ENCODE measurements around the gene ANGEL2. TPM values are rescaled to one million over a fixed set of nuclear protein-coding genes. Genes with fewer than 3 reads are reported as not detected.

Gene ANGEL2
- total RNA-seq, 2 experiments from 2014 or later, result 40.1 to 42.7 TPM

DNA sequence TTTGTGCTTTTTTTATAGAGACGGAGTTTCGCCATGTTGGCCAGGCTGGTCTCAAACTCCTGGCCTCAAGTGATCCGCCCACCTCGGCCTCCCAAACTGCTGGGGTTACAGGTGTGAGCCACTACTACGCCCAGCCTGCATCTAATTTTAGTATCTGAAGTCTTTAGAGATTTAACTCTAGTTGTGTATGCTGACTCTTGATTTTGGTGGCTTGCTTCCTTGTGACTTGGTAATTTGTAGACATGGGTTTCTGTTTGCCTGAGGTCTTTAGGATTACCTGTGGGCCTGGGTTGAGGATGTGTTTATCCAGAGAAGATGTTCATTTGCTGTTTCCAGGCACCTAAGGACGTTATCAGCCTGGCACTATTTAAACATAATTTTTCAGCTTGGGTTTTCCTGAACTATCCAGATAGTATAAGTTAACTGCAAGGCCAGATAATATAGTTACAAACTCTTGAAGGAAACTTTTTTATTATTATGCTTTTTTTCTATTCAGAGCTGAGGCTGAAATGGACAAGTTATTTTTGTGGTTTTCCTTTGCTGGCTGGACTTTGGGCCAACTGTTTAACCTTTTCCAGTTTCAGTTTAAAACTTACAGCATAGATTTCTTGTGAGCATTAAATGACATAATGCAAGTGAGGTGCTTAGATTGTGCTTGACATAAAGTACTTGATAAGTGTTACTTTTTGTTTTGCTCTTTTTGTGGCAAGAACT lies 72.8 kb downstream of the ANGEL2 start:
- Histone ChIP-seq H3K36me3 (ENCODE audit: insufficient read depth, low read length) (no peaks in the 10 kb centered on the region), H3K9me3 (ENCODE audit: low read length) (no peaks in the 10 kb centered on the region; the same call in 1 of the 2 replicates), H3K4me2 (ENCODE audit: low read length) (peak overlapping the region; percentile 92), H3K79me2 (ENCODE audit: insufficient read depth, low read depth, low read length) (no peaks in the 10 kb centered on the region), H4K20me1 (ENCODE audit: insufficient read depth, low read length) (no peaks in the 10 kb centered on the region), H2AFZ (ENCODE audit: low read length) (peak overlapping the region; percentile 47; the same call in 1 of the 2 replicates), H3K9me2 (ENCODE audit: insufficient read depth, low read length) (no peaks in the 10 kb centered on the region), H3K27ac (ENCODE audit: low read depth, low read length, poor library complexity, severe bottlenecking) (peak overlapping the region; percentile 93), H3K4me3 (ENCODE audit: low read depth, low read length, poor library complexity, severe bottlenecking) (peak overlapping the region; percentile 24), H3K4me1 (ENCODE audit: insufficient read depth, low read length, poor library complexity, severe bottlenecking) (peaks cover 66% of the 10 kb centered on the region)
- no peak for DNase-seq (ENCODE audit: low spot score)
- no TSS peak for BruUV-seq (replicated peaks)
- POLR2A ChIA-PET, result interaction anchor here (0.6 kb wide), 1 partner anchor 10 kb away, joined by 3 read pairs; no protein-coding TSS in a partner anchor
- CTCF ChIA-PET (ENCODE audit: unreplicated experiment), result no interaction called here
- intact Hi-C loops (cut with micrococcal nuclease; ENCODE audit: unreplicated experiment), result no loop called here
- TF ChIP-seq EZH2phosphoT487 (IDR thresholded peaks at IDR 0.05; ENCODE audit: borderline replicate concordance, low read depth, low read length), result no peak
- TF ChIP-seq, protein P1, sequence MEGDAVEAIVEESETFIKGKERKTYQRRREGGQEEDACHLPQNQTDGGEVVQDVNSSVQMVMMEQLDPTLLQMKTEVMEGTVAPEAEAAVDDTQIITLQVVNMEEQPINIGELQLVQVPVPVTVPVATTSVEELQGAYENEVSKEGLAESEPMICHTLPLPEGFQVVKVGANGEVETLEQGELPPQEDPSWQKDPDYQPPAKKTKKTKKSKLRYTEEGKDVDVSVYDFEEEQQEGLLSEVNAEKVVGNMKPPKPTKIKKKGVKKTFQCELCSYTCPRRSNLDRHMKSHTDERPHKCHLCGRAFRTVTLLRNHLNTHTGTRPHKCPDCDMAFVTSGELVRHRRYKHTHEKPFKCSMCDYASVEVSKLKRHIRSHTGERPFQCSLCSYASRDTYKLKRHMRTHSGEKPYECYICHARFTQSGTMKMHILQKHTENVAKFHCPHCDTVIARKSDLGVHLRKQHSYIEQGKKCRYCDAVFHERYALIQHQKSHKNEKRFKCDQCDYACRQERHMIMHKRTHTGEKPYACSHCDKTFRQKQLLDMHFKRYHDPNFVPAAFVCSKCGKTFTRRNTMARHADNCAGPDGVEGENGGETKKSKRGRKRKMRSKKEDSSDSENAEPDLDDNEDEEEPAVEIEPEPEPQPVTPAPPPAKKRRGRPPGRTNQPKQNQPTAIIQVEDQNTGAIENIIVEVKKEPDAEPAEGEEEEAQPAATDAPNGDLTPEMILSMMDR (conservative IDR thresholded peaks at IDR 0.05; ENCODE audit: low read length), result no peak

Other genes starting within 250 kb of the ANGEL2 start
- 70.9 and 74.9 TPM in 2 replicates for gene NSL1, start 224.1 kb downstream of the ANGEL2 start, total RNA-seq (2014; rRNA removed; shearing (Covaris generic))
- gene NSL1, start 224.1 kb downstream of the ANGEL2 start, total RNA-seq (2022), result 66.8 and 71.1 TPM in 2 replicates
- gene TATDN3, start 224.0 kb downstream of the ANGEL2 start, total RNA-seq (2014; rRNA removed; shearing (Covaris generic)), result 35.4 and 36.1 TPM in 2 replicates
- 52.5 and 54.2 TPM in 2 replicates for gene TATDN3, start 224.0 kb downstream of the ANGEL2 start, total RNA-seq (2022)
- 0.82 TPM in 1 of 2 replicates, not detected in the other for gene SPATA45, start 168.2 kb downstream of the ANGEL2 start, total RNA-seq (2014; rRNA removed; shearing (Covaris generic))
- gene SPATA45, start 168.2 kb downstream of the ANGEL2 start, total RNA-seq (2022), result 0.74 and 2.0 TPM in 2 replicates
- 10.4 and 22.4 TPM in 2 replicates for gene FLVCR1, start 157.6 kb downstream of the ANGEL2 start, total RNA-seq (2014; rRNA removed; shearing (Covaris generic))
- 16.5 and 21.2 TPM in 2 replicates for gene FLVCR1, start 157.6 kb downstream of the ANGEL2 start, total RNA-seq (2022)
- 3.4 and 7.3 TPM in 2 replicates for gene VASH2, start 65.3 kb downstream of the ANGEL2 start, total RNA-seq (2014; rRNA removed; shearing (Covaris generic))
- 7.4 and 7.5 TPM in 2 replicates for gene VASH2, start 65.3 kb downstream of the ANGEL2 start, total RNA-seq (2022)
- gene RPS6KC1, start 35.4 kb upstream of the ANGEL2 start, total RNA-seq (2014; rRNA removed; shearing (Covaris generic)), result 5.9 and 10.7 TPM in 2 replicates
- 7.4 and 9.4 TPM in 2 replicates for gene RPS6KC1, start 35.4 kb upstream of the ANGEL2 start, total RNA-seq (2022)

Data from OCI-LY7 (cell line).